ENCODE measurements around the gene GNMT.

Gene GNMT

DNA sequence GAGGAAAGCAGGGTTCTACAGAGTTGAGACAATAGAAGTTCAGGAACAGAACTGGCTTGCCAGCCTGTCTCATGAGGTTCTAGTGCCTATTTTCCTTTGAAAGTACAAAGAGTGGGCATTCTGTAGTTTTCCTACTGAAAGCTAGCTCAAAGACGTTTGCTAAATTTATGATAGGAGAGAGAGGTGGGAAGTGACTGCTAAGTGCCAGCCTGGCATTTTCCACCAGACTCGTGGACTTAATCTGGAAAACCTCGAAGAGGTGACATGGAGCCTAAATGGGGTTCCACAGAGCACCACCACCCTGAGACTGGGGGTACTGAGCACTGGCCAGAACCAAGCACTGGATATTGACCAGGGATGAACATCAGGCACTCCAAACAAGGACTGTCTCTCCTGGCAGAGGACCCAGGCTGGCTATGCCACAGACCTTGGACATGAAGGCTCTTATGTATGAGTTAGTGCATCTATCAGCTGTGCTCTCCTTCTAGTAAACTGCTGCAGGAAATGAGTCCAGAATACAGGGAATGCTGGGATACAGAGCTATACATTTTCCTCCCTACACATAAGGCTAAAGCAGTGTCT, 11.3 kb downstream of the GNMT start:
- Histone ChIP-seq H3K4me3 (ENCODE audit: low read length in 2 of 2) (no peak overlapping the region), H3K9ac (ENCODE audit: low read depth in 1 of 2, low read length in 2 of 2) (no peak overlapping the region), H3K4me1 (ENCODE audit: control insufficient read depth in 2 of 2, insufficient read depth in 2 of 2, low read length in 2 of 2) (no peaks in the 10 kb centered on the region), H3K36me3 (ENCODE audit: control insufficient read depth in 2 of 2, insufficient read depth in 2 of 2, low read length in 2 of 2) (peaks cover 16 to 20% of the 10 kb centered on the region in 2 donors), H3K27ac (ENCODE audit: low read depth in 2 of 2, low read length in 2 of 2) (no peak overlapping the region), H3K9me3 (ENCODE audit: control insufficient read depth in 2 of 2, low read length in 2 of 2) (no peaks in the 10 kb centered on the region), H3K27me3 (ENCODE audit: control insufficient read depth in 2 of 2, insufficient read depth in 2 of 2, low read length in 2 of 2) (no peaks in the 10 kb centered on the region)

DNA sequence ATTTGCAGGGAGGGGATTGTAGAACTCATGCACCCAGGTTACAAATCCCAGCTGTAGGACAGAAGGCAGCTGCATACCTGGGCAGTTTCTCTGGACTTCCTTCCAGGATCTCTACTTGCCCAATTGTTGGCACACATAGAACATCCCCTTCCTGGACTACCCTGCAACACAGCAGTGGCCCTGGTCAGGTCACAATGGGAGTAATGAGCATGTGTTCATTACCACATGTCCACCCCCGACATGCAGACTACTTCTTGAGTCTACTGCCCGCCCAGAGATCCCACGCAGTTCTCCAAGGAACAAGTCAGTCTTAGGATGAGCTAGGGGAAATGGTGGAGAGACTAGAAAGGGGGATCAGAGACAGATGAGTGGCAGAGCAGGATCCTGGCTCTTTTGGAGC, 13.4 kb downstream of the GNMT start:
- Histone ChIP-seq H3K9me3 (ENCODE audit: control insufficient read depth in 2 of 2, low read length in 2 of 2) (no peaks in the 10 kb centered on the region), H3K36me3 (ENCODE audit: control insufficient read depth in 2 of 2, insufficient read depth in 2 of 2, low read length in 2 of 2) (peaks cover 10 to 12% of the 10 kb centered on the region in 2 donors), H3K4me1 (ENCODE audit: control insufficient read depth in 2 of 2, insufficient read depth in 2 of 2, low read length in 2 of 2) (peaks cover 4 to 7% of the 10 kb centered on the region in 2 donors), H3K9ac (ENCODE audit: low read depth in 1 of 2, low read length in 2 of 2) (no peak overlapping the region), H3K27ac (ENCODE audit: low read depth in 2 of 2, low read length in 2 of 2) (no peak overlapping the region), H3K4me3 (ENCODE audit: low read length in 2 of 2) (no peak overlapping the region), H3K27me3 (ENCODE audit: control insufficient read depth in 2 of 2, insufficient read depth in 2 of 2, low read length in 2 of 2) (no peaks in the 10 kb centered on the region)

DNA sequence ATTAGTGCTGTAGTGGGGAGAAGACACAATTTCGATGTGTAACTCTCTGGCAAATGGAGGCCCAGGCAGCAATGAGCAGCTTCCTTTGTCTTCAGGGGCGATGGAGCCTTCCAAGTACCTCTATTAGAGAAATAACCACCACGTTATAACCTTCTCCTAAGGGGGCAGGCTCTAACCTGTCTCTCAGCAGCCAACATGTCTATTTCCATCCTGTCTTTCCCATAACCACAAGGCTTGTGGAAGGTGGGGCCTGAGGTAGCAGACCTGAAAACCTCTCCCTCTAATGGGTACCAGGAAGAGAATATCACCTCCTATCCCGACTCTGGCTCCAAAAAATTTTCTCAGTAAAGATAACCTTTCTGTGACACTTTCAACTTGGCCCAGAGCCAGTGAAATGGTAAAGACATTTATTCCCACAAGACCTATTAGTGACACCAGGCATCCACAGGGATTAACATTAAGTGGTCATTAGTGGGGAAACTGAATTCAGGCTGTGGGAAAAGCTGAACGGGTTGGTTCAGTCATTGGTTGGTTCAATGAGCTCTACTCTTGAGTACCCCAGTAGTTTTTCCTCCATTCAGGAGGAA, 14.5 kb downstream of the GNMT start:
- peaks cover 6 to 8% of the 10 kb centered on the region in 2 donors for H3K36me3 ChIP-seq (ENCODE audit: control insufficient read depth in 2 of 2, insufficient read depth in 2 of 2, low read length in 2 of 2)
- H3K27me3 ChIP-seq (ENCODE audit: control insufficient read depth in 2 of 2, insufficient read depth in 2 of 2, low read length in 2 of 2): no peaks in the 10 kb centered on the region
- H3K27ac ChIP-seq (ENCODE audit: low read depth in 2 of 2, low read length in 2 of 2): no peak overlapping the region
- no peak overlapping the region for H3K4me3 ChIP-seq (ENCODE audit: low read length in 2 of 2)
- no peak overlapping the region for H3K9ac ChIP-seq (ENCODE audit: low read depth in 1 of 2, low read length in 2 of 2)
- H3K4me1 ChIP-seq (ENCODE audit: control insufficient read depth in 2 of 2, insufficient read depth in 2 of 2, low read length in 2 of 2): peaks cover 11 to 12% of the 10 kb centered on the region in 2 donors
- H3K9me3 ChIP-seq (ENCODE audit: control insufficient read depth in 2 of 2, low read length in 2 of 2): no peaks in the 10 kb centered on the region

DNA sequence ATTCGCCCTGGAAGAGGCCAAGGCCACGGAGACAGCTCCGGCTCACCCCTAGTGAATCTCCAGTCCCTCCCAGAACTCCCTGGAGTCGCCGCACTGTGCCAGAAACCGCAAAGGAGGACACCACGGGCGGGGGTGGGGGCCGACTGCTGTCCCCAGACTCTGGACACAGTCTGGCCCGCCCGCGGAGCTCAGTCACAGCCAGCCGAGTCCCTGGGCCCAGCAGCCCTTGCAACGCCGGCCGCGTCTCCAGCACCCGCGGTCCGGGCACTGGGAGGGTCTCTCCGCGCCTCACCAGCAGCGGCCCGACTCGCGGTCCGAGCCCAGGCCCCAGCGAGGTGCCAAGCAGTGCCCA, 17.9 kb downstream of the GNMT start:
- peaks cover 4 to 6% of the 10 kb centered on the region in 2 donors for H3K36me3 ChIP-seq (ENCODE audit: control insufficient read depth in 2 of 2, insufficient read depth in 2 of 2, low read length in 2 of 2)
- peaks cover 12% of the 10 kb centered on the region in 2 donors for H3K4me1 ChIP-seq (ENCODE audit: control insufficient read depth in 2 of 2, insufficient read depth in 2 of 2, low read length in 2 of 2)
- peak overlapping the region; percentile 88 to 92 for H3K27ac ChIP-seq (ENCODE audit: low read depth in 2 of 2, low read length in 2 of 2)
- H3K27me3 ChIP-seq (ENCODE audit: control insufficient read depth in 2 of 2, insufficient read depth in 2 of 2, low read length in 2 of 2): no peaks in the 10 kb centered on the region
- peak overlapping the region; percentile 85 to 95 for H3K4me3 ChIP-seq (ENCODE audit: low read length in 2 of 2)
- H3K9ac ChIP-seq (ENCODE audit: low read depth in 1 of 2, low read length in 2 of 2): peak overlapping the region; percentile 83 to 88
- no peaks in the 10 kb centered on the region for H3K9me3 ChIP-seq (ENCODE audit: control insufficient read depth in 2 of 2, low read length in 2 of 2)

DNA sequence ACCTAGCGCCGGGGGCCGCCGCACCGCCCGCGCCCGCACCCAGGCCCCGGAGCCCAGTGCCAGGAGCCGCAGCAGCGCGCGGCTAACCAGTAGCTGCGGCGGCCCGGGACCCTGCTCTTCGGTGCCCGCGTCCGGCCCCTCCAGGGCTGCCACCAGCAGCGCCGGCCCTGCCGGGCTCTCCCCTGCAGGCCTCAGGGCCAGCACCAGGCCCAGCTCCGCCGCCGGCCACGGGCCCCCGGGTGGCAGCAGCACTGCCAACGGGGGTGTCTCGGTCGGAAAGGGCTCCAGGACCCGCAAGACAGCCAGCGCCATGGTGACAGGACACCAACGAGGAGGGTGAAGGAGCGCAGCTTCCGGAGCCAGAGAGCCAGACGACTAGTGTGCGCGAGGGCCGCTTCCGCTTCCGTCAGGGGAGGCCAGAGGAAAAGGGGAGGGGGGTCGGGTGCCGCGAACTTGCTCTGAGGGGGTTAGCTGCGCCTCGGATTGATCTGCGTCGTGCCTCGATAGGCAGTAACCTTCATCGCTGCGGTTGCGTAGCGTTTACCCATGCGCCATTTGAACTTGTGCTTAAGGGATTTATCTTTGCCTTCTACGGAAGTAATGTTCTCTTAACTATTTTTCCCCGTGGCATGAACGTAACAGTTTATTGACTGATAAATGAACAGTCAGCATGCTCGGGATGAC, 18.4 kb downstream of the GNMT start, which contains the start of gene PEX6:
TSS of gene PEX6 (minus strand) at position 343 of the 684 bp plus-strand sequence. CDS start at position 312, 31 bp downstream.
- Histone ChIP-seq H3K9ac (ENCODE audit: low read depth in 1 of 2, low read length in 2 of 2) (peak within 1 kb of the TSS; percentile 83 to 88), H3K27ac (ENCODE audit: low read depth in 2 of 2, low read length in 2 of 2) (peak within 1 kb of the TSS; percentile 88 to 92), H3K4me1 (ENCODE audit: control insufficient read depth in 2 of 2, insufficient read depth in 2 of 2, low read length in 2 of 2) (peaks cover 16% of the 10 kb centered on the region in 2 donors), H3K9me3 (ENCODE audit: control insufficient read depth in 2 of 2, low read length in 2 of 2) (no peaks in the 10 kb centered on the region), H3K36me3 (ENCODE audit: control insufficient read depth in 2 of 2, insufficient read depth in 2 of 2, low read length in 2 of 2) (peaks cover 2 to 4% of the 10 kb centered on the region in 2 donors), H3K4me3 (ENCODE audit: low read length in 2 of 2) (peak within 1 kb of the TSS; percentile 85 to 95), H3K27me3 (ENCODE audit: control insufficient read depth in 2 of 2, insufficient read depth in 2 of 2, low read length in 2 of 2) (no peaks in the 10 kb centered on the region)

DNA sequence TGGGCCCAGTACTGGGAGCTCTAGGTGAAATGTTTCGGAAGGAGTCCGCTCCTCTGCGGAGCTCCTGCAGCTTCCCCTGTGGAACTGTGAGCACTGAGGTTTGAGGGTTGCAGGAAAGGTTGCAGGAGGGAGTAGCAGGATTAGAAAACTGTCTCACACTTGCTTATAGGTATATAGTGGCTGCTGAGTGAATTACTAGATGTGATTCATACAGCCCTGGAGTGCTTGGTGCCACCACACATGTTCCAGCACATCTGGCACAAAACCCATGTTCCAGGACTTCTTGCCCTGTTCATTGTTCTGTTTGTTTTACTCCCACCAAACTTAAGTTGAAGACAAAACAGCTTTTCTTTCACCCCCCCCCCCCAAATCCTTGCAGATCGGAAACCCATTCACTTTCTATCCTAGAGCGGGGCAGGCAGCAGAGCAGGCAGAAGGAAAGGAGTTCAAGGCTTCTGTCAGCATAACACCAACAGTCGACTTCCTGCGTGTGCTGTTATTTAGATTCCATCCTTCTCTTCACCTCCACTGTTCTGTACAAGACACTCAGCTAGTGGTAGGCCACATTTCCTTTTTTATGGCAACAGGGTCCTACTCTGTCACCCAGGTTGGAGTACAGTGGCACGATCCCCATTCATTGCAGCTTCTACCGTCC, 19.1 kb downstream of the GNMT start:
- Histone ChIP-seq H3K4me3 (ENCODE audit: low read length in 2 of 2) (peak overlapping the region; percentile 85 to 95), H3K9ac (ENCODE audit: low read depth in 1 of 2, low read length in 2 of 2) (peak overlapping the region; percentile 83 to 88), H3K9me3 (ENCODE audit: control insufficient read depth in 2 of 2, low read length in 2 of 2) (no peaks in the 10 kb centered on the region), H3K36me3 (ENCODE audit: control insufficient read depth in 2 of 2, insufficient read depth in 2 of 2, low read length in 2 of 2) (peaks cover 0 to 3% of the 10 kb centered on the region in 2 donors), H3K4me1 (ENCODE audit: control insufficient read depth in 2 of 2, insufficient read depth in 2 of 2, low read length in 2 of 2) (peaks cover 16% of the 10 kb centered on the region in 2 donors), H3K27ac (ENCODE audit: low read depth in 2 of 2, low read length in 2 of 2) (peak overlapping the region; percentile 88 to 92), H3K27me3 (ENCODE audit: control insufficient read depth in 2 of 2, insufficient read depth in 2 of 2, low read length in 2 of 2) (no peaks in the 10 kb centered on the region)

DNA sequence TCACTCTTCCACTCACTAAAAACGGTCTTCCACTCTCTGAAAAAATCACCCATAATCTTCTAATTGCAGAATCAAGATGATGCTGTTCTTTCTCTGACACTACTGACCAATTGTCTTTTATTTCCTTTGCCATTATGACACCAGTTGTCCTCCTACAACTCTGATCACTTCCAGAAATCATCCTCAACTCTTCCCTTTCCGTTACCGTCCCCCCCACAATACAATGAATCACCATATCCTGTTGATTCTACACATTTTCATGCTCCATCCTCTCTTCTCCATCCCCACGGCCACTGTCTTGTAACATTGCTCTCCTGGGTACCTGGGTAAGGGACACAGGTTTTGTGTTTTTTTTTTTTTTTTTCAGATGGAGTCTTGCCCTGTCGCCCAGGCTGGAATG, 21.3 kb downstream of the GNMT start:
- Histone ChIP-seq H3K27ac (ENCODE audit: low read depth in 2 of 2, low read length in 2 of 2) (no peak overlapping the region), H3K9ac (ENCODE audit: low read depth in 1 of 2, low read length in 2 of 2) (no peak overlapping the region), H3K4me1 (ENCODE audit: control insufficient read depth in 2 of 2, insufficient read depth in 2 of 2, low read length in 2 of 2) (peaks cover 28 to 31% of the 10 kb centered on the region in 2 donors), H3K9me3 (ENCODE audit: control insufficient read depth in 2 of 2, low read length in 2 of 2) (no peaks in the 10 kb centered on the region), H3K4me3 (ENCODE audit: low read length in 2 of 2) (no peak overlapping the region), H3K27me3 (ENCODE audit: control insufficient read depth in 2 of 2, insufficient read depth in 2 of 2, low read length in 2 of 2) (no peaks in the 10 kb centered on the region), H3K36me3 (ENCODE audit: control insufficient read depth in 2 of 2, insufficient read depth in 2 of 2, low read length in 2 of 2) (no peaks in the 10 kb centered on the region)

DNA sequence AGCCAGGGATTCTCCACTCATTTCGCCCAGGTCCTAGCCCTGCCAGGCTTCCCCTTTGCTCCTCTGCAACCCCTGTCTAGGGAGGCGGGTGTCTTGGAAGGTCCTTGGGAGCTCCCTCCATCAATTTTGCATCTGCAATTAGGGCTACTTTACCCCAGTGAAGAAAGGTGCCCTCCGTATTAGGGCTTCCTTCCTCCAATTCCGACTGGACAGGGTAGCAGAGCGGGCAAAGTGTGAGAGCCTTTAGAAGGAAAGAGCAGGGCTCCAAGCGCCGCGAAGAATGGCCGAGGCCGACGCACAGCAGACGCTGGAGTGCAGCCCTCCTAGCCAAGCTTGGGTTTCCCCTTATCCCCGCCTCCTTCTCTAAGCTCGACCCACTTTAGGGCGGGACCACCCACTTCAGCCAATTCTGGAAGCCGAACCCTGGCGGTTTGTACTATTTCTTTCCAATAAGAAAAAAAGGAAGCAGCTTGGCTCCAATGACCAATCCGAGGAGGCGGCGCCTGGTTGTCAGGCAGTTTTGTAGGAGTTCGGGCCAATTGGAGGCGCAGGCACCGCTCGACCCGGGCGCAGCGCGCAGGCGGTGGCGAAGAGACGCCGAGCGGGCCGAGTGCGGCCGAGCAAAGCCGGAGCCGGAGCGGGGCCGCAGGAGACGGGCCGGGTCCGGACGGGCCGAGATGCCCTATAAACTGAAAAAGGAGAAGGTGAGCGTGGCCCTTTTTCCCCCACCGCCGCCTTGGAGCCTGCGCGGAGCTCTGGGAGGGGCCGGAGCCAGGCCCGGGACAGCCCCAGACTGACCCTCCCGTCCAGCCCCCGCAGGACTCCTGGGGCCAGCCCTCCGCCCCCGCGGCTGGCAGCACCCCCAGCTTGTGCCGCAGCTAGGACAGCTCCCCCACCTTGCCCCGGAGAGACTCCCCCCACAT, 23.7 kb downstream of the GNMT start, which contains the start of gene PPP2R5D:
TSS of gene PPP2R5D (plus strand) at position 570 of the 923 bp plus-strand sequence. CDS start at position 678, 108 bp downstream.
- peaks cover 23 to 34% of the 10 kb centered on the region in 2 donors for H3K4me1 ChIP-seq (ENCODE audit: control insufficient read depth in 2 of 2, insufficient read depth in 2 of 2, low read length in 2 of 2)
- peak within 1 kb of the TSS; percentile 68 to 88 for H3K4me3 ChIP-seq (ENCODE audit: low read length in 2 of 2)
- H3K27me3 ChIP-seq (ENCODE audit: control insufficient read depth in 2 of 2, insufficient read depth in 2 of 2, low read length in 2 of 2): no peaks in the 10 kb centered on the region
- peak within 1 kb of the TSS; percentile 64 to 85 for H3K27ac ChIP-seq (ENCODE audit: low read depth in 2 of 2, low read length in 2 of 2)
- H3K36me3 ChIP-seq (ENCODE audit: control insufficient read depth in 2 of 2, insufficient read depth in 2 of 2, low read length in 2 of 2): peaks cover 0 to 6% of the 10 kb centered on the region in 2 donors
- no peaks in the 10 kb centered on the region for H3K9me3 ChIP-seq (ENCODE audit: control insufficient read depth in 2 of 2, low read length in 2 of 2)
- H3K9ac ChIP-seq (ENCODE audit: low read depth in 1 of 2, low read length in 2 of 2): peak within 1 kb of the TSS; percentile 81

DNA sequence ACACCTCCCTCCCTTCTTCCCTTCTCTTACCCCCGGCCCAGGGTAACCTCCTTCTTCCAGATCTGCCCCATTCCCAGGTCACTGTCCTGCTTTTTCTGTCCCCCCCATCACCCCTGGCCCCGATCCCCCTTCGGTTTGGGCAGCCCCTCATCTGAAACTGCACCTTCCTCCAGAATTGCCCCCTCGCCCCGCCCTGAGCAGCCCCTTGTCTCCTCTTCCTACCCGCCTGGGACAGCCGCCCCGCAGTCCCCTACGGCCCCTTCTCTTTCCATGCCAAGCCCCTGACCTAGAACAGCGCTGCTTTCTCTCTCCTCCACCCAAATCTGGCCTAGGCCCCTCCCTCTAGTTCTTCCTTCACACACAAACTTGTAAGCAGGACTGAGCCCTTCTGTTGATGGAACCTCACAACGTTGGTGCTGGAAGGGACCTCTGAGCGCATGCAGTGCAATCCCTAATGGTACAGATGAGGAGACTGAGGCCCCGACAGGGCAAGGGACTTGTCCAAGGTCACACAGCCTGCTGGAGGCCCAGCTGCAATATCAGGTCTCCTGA, 24.4 kb downstream of the GNMT start:
- H3K36me3 ChIP-seq (ENCODE audit: control insufficient read depth in 2 of 2, insufficient read depth in 2 of 2, low read length in 2 of 2): peaks cover 4 to 6% of the 10 kb centered on the region in 2 donors
- H3K27me3 ChIP-seq (ENCODE audit: control insufficient read depth in 2 of 2, insufficient read depth in 2 of 2, low read length in 2 of 2): no peaks in the 10 kb centered on the region
- peaks cover 22 to 27% of the 10 kb centered on the region in 2 donors for H3K4me1 ChIP-seq (ENCODE audit: control insufficient read depth in 2 of 2, insufficient read depth in 2 of 2, low read length in 2 of 2)
- peak overlapping the region; percentile 64 to 67 for H3K27ac ChIP-seq (ENCODE audit: low read depth in 2 of 2, low read length in 2 of 2)
- H3K9ac ChIP-seq (ENCODE audit: low read depth in 1 of 2, low read length in 2 of 2): peak overlapping the region; percentile 81
- H3K9me3 ChIP-seq (ENCODE audit: control insufficient read depth in 2 of 2, low read length in 2 of 2): no peaks in the 10 kb centered on the region
- H3K4me3 ChIP-seq (ENCODE audit: low read length in 2 of 2): peak overlapping the region; percentile 63 to 78

All from mucosa of rectum (tissue), 2 donors.